ENCODE measurements around the gene ACAT2. TPM values are rescaled to one million over a fixed set of nuclear protein-coding genes. Genes with fewer than 3 reads are reported as not detected.
"Not testable (repeated sequence)": the region's sequence is repeated elsewhere in the genome, so short reads cannot be mapped to it uniquely, and the experiment has no call there.

The ACAT2 gene
- total RNA-seq, 1 donor from 2014 or later = 34.1 TPM

DNA sequence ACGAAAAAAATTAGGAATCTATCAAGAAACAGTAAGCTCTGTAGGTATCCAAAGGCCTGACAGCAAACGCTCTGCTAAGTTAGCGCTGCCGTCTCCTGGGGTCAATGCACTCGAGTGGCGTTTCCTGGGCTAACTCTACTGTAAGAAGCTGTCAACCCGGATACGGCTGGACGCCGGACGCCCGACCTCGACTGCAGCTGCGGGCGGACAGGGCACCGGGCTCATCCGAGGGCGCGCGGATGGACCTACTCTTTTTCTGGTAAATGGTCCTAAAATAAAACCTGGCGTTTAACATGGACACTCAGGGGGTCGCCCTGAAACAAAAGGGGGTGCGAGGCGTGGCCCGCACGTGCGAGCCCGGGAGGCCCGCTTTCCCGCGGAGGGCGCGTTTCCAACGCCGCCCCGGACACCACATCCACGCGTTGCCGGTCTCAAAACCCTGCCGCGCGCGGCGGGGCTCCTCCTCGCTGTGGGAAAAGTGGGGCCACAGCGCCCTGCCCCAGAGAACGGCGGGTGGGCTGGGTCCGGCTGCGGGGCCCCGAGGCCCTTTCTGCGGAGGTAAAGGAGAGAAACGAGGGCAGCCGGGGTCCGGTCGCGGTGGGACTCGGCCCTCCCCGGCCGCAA lies 27.0 kb downstream of the ACAT2 start:
- no peak for DNase-seq (ENCODE audit: low read depth)
- TF ChIP-seq, protein P1, sequence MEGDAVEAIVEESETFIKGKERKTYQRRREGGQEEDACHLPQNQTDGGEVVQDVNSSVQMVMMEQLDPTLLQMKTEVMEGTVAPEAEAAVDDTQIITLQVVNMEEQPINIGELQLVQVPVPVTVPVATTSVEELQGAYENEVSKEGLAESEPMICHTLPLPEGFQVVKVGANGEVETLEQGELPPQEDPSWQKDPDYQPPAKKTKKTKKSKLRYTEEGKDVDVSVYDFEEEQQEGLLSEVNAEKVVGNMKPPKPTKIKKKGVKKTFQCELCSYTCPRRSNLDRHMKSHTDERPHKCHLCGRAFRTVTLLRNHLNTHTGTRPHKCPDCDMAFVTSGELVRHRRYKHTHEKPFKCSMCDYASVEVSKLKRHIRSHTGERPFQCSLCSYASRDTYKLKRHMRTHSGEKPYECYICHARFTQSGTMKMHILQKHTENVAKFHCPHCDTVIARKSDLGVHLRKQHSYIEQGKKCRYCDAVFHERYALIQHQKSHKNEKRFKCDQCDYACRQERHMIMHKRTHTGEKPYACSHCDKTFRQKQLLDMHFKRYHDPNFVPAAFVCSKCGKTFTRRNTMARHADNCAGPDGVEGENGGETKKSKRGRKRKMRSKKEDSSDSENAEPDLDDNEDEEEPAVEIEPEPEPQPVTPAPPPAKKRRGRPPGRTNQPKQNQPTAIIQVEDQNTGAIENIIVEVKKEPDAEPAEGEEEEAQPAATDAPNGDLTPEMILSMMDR (IDR thresholded peaks at IDR 0.05; ENCODE audit: insufficient read depth, low read length, poor library complexity, severe bottlenecking) = no peak
- H3K4me3 ChIP-seq (ENCODE audit: low read depth, low read length) = peak overlapping the region; percentile 99
- no peaks in the 10 kb centered on the region for H3K27me3 ChIP-seq (ENCODE audit: control insufficient read depth, insufficient read depth, low read length)
- no peaks in the 10 kb centered on the region for H3K36me3 ChIP-seq (ENCODE audit: control insufficient read depth, insufficient read depth, low read length)

DNA sequence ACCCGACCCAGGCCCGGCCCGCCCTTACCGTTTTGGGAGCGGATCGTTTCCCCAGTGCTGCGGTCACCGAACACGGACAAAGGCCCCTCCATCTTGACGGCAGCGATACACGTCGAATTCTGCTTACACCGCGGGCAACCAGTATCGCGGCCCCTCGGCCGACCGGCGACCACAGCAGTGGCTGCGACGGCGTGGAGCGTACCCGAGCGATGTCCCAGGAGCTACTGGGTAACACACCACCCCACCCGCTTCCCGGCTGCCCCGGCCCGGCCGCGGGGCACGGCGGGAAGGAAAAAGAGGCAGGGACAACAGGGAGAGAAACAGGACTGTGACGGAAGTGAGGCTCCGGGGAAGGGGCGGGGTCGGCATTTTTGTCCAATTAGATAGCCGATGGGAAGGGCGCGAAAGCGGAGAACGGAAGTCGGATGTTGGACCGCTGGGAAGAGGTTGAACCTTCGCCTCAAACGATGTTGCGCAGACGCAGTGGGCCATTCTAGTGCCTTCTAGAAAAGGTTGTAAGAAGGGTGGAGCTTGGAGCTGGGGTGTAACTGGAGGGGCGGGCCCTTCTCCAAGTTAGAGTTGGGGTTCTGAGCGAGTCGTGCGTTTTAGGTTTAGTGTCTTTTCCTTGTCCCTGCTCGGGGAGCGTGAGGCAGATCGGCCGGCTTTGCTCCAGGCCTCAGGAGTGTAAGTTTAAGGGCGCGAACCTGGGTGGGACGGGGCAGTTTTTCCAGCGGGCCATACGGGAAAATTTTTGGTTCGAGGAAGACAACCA lies 27.7 kb downstream of the ACAT2 start, which contains the start of gene TCP1:
TSS of gene TCP1 (minus strand) at position 226 of the 772 bp plus-strand sequence. CDS start at position 92, 134 bp downstream.
- no peaks in the 10 kb centered on the region for H3K36me3 ChIP-seq (ENCODE audit: control insufficient read depth, insufficient read depth, low read length)
- H3K4me3 ChIP-seq (ENCODE audit: low read depth, low read length) = peak within 1 kb of the TSS; percentile 99
- H3K27me3 ChIP-seq (ENCODE audit: control insufficient read depth, insufficient read depth, low read length) = no peaks in the 10 kb centered on the region
- TF ChIP-seq, protein P1 (IDR thresholded peaks at IDR 0.05; ENCODE audit: insufficient read depth, low read length, poor library complexity, severe bottlenecking) = no peak
- peak; percentile 98 for DNase-seq (ENCODE audit: low read depth)

DNA sequence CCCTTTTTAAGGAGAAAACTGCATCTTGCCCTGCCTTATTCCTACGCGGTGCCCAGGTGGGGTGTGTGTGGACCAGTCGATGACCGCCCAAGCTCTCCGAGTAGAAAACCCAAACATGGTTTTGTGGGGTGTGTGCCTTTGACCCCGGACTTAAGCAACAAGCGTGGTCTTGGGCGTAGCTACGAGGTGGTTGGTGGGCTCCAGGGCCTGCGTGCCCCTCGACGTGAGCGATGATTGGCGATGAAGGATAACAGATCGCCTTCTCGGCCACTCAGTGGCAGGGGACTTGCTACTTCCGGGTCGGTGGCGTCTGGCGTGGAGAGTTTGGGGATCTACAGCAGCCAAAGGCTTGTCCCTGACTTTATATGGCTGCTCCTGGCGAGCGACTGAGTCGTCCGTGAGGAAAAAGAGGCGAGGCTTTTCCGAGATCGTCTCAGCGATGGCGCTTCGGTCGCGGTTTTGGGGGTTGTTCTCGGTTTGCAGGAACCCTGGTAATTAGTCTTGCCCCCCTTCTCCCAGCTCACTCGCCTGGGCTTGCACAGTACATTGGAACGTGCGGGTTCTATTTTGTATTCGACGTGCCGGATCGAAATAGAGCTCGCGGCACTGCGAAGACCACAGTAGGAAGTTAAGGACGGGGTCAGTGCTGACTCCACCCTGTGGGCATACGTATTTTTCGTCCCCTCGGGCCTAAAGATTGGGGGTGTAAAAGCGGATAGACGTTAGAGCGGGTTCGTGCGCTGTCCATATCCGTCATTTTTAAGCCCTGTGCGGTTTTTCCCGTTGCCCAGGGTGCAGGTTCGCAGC lies 28.5 kb downstream of the ACAT2 start, which contains the start of gene MRPL18:
TSS of gene MRPL18 (plus strand) at position 319 of the 807 bp plus-strand sequence. CDS start at position 440, 121 bp downstream.
- H3K4me3 ChIP-seq (ENCODE audit: low read depth, low read length) = peak within 1 kb of the TSS; percentile 99
- no peaks in the 10 kb centered on the region for H3K36me3 ChIP-seq (ENCODE audit: control insufficient read depth, insufficient read depth, low read length)
- peak; percentile 92 for DNase-seq (ENCODE audit: low read depth)
- TF ChIP-seq, protein P1 (IDR thresholded peaks at IDR 0.05; ENCODE audit: insufficient read depth, low read length, poor library complexity, severe bottlenecking) = no peak
- no peaks in the 10 kb centered on the region for H3K27me3 ChIP-seq (ENCODE audit: control insufficient read depth, insufficient read depth, low read length)

DNA sequence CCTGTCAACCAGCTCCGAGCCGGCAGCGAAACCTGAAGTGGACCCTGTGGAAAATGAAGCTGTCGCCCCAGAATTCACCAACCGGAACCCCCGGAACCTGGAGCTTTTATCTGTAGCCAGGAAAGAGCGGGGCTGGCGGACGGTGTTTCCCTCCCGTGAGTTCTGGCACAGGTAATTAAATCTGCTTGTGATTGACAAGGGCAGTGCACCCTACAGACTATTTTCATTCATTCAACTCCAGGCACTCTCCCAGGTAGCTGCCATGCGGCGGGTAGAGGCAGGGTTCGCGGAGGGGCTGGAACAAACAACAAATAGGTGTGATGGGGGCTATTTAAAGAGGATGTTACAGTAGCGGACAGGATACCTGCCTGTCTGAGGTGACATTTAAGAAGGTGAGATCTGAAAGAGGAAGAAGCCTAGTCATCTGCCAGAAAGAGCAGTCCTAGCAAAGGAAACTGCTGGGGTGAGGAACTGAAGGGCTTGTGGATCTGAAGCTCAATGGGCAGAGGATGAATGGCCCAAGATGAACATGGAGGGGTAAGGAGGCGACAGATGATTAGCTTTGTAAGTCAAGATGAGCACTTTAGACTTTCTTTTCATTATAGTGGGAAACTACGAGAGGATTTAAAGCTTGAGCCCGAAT lies 29.2 kb downstream of the ACAT2 start:
- no peaks in the 10 kb centered on the region for H3K36me3 ChIP-seq (ENCODE audit: control insufficient read depth, insufficient read depth, low read length)
- TF ChIP-seq, protein P1 (IDR thresholded peaks at IDR 0.05; ENCODE audit: insufficient read depth, low read length, poor library complexity, severe bottlenecking) = no peak
- H3K4me3 ChIP-seq (ENCODE audit: low read depth, low read length) = peak overlapping the region; percentile 99
- DNase-seq (ENCODE audit: low read depth) = no peak
- no peaks in the 10 kb centered on the region for H3K27me3 ChIP-seq (ENCODE audit: control insufficient read depth, insufficient read depth, low read length)

DNA sequence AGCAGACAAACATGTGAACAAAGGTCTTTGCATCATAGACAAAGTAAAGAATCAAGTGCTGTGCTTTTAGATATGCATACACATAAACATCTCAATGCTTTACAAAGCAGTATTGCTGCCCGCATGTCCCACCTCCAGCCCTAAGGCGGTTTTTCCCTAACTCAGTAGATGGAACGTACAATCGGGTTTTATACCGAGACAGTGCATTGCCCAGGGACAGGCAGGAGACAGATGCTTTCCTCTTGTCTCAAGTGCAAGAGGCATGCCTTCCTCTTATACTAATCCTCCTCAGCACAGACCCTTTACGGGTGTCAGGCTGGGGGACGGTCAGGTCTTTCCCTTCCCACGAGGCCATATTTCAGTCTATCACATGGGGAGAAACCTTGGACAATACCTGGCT lies 33.1 kb downstream of the ACAT2 start:
- H3K27me3 ChIP-seq (ENCODE audit: control insufficient read depth, insufficient read depth, low read length); H3K36me3 ChIP-seq (ENCODE audit: control insufficient read depth, insufficient read depth, low read length); H3K4me3 ChIP-seq (ENCODE audit: low read depth, low read length); DNase-seq (ENCODE audit: low read depth): not testable (repeated sequence)

All from kidney epithelial cell (primary cell).